HG02571 (cell line): ENCODE measurements around the gene ADH7.

Experiments used
- ATAC-seq: cut with Tn5 transposase; IDR thresholded peaks from one replicate; pipeline ENCODE4 v1.9.1; 2021; ENCODE audit warnings: mild to moderate bottlenecking, moderate library complexity; ENCODE audit not compliant: unreplicated experiment

Gene ADH7

DNA sequence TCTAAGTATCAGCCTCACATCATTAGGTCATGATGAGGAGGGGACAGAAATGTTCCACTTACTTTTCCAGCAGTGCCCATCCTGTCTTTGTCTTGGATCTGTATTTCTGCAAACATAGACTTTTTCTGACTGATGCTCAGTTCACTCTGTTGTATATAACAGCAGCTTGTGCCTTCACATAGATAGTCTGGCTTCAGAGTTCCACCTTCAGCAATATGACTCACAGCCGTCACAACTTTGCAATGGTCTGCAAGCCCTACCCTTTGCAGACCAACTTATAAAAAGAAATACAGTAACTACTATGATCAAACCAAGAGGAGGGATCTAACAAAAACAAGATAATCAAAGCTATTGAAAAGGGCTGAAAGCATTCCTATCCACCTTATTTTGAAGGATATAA is at the start of gene ADH7:
Gene ADH7, minus strand, starts transcription at position 189 of the 400 bp plus-strand sequence. Its CDS starts 109 bp downstream, at position 80.
- no peak for ATAC-seq

DNA sequence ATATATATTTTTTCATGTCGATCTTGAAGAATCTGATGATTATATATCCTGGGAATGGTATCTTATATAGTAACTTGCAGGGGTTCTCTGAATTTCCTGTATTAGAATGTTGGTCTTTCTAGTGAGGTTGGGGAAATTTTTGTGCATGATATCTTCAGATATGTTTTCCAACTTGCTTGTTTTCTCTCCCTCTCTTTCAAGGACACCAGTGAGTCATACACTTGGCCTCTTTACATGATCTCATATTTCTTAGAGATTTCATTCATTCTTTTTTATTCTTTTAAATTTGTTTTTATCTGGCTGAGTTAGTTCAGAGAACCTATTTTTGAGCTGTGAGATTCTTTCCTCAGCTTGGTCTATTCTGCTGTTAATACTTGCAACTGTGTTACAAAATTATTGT is 48.5 kb upstream of the ADH7 start:
- ATAC-seq, result no peak

DNA sequence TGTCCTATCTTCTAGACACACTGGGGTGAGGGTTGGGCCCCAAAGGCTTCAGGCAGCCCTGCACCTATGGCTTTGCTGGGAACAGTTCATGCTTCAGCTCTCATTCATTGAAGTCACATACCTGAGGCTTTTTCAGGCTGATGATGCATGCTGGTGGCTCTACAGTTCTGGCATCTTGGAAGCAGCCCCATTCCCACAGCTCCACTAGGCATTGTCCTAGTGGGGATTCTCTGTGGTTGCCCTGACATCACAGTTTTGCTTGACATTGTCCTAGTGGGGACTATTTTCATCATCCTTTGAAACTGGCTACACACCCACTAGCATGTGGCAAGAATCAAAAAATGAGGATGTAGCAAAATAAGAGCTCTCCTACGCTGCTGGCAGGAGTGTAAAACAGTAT is 38.0 kb upstream of the ADH7 start:
- no peak for ATAC-seq

DNA sequence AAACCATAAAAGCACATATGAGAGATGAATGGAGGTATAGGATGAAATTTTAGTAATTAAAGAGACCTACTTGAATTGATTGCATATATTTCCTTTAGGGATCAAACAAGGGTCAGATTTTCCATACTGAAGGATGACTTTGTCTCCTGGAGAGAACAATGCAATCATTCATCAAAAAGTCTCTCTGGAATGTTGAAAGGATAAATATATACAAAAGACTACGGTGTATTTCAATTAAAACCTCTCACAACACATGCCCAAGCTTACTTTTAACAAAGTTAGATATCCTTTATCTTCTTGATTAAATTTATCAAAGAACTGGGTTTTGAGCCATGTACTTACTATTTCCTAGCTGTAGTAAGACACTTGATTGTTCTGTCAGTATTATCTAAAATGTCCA is 36.8 kb upstream of the ADH7 start:
- no peak for ATAC-seq

DNA sequence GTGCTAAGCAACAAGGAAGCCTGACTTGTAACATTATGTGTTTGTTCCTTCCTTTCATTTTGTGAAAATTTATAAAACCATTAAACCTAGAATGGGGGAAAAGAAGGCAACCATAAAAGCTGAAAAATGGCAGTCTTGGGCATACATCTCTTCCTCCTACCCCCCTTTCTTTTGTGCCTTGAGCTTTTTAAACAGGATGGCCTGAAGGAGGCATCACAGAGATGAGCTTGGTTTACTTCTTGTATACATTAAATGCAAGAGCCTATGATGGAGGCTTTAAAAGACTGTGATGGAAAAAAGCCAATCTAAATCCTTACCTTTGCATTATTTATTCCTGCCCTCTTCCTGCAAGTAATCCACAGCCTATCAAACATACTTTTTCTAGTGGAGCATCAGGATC is 36.2 kb upstream of the ADH7 start:
- no peak for ATAC-seq

DNA sequence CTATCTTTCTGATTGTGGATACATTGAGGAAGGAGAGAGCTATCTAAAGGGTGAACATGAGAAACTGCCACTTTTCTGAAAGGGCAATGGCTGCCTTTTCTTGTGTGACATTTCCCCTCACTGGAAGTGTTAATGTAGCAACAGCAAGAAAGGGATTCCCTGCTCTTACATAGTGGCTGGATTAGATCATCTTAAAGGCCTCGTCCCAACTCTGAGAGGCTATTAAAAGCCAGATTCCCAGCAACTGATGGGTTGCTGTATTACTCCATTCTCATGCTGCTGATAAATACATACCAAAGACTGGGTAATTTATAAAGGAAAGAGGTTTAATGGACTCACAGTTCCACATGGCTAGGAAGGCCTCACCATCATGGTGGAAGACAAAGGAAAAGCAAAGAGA is 33.7 kb upstream of the ADH7 start:
- no peak for ATAC-seq

DNA sequence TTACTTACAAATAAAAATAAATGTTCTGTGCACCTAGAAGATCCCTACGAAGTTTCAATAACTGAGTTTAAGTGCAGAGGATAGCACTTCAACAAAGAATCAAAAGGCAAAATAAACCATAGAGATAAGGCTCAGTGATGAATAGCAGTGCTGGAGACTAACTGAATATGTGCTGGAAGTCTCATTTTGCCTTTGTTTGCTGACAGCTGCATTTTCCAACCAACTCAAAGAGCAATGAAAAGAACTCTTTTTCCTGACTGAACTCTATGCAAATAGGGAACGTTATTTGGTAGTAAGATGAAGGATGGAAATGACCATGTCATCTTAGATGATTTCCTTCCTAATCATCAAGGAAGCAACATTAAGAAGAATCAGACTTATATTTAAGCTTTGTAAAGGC is 32.7 kb upstream of the ADH7 start:
- ATAC-seq, result no peak

DNA sequence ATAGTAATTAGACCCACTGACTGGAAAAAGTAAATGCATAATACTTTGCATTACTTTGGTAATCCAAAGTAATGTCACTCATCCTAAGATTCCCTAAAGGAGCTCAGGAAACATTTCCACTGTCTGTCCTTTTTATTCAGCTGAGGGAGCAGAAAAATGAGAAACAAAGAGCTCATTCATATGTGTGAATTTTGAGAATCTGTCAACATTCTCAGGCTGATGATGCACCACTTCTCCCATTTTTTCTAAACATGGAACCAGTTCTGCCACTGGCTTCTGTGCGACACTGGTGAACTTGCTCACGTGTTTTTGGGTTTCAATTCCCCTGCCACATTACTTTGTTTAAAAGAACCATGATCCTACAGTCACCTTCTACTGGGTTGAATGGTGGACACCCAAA is 28.4 kb upstream of the ADH7 start:
- no peak for ATAC-seq

DNA sequence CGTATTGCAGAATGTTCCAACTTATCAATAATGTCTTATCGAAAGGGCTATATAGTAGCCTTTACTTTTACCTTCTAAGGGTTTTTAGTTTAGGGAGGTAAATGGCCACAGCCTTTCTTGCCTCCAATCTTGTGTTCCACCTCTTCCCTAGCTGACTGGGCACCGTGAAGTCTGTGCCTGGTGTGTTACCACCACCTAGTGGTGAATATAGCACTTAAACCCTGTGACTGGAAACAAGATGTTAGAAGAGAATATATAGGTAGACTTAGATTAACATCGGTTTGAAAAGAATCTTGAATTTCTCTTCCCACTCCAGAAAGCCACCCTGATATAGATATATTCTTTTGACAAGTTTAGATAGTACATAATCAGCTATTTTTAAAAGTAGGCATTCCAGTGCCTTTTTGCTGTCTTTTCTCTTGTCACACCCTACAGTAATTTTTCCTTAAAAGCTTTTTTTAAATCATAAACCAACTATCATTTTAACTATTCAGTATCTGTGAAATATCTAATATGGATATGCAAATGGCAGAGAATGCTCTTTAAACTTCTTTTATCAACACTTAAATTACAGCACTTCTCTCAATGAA is 27.8 kb upstream of the ADH7 start:
- ATAC-seq, result peak; percentile 96

DNA sequence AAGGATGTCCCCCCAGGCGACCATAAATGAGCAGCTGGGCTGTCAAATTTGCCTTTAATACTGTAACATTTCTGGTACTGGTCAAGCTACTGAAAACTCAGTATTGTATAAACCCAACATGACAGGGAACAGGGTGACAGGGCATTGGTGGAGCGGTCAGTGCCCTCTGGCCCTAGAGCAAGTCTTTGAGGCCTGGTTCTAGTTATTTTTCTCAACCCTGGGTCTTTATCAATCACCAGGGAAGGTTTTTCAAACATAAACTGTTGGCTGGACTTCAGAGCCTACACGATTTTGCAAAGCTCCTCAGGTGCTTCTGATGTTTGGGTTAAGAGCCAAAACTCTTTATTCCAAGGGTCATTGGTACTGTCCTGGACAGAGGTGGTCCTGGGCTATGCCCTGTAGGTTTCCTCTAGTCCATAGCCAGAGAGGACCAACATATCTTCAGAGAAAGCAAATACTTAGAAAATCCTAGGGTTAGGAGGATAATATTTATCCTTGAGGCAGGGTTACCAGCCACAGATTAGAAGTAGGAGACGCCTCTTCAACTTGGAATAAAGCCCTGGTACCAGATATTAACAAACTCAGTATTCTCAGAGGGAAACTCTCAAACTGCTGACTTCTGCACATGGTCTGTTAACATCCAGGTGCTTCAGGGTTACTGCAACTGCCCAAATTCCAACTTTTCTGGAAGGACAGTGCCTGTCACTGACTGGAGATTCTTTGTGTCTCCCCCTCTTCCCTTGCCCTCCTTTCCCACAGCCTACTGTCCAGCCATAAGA is 26.7 kb upstream of the ADH7 start:
- no peak for ATAC-seq

DNA sequence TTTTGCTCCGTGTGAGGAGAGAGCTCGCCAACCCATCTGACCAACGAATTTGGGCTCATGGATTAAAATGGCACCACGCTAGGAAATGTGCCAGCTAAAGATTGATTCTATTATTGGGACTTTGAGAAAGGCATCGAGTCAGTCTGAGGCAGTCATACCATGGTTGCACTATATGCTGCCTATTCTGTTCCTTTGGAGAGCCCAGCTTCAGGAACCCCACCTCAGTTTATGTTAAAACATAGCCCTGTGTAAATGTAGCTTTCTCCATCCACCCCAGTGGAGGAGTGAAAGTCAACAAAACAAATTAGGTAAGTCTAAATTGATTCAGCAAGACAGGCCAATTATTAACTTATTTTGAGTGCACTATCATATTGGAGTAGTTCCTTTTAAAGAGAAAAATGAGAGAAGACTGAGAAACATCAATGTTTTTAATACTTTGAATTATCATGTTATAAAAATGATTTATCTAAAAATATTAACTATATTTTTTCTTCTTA is 24.5 kb upstream of the ADH7 start:
- ATAC-seq, result no peak

DNA sequence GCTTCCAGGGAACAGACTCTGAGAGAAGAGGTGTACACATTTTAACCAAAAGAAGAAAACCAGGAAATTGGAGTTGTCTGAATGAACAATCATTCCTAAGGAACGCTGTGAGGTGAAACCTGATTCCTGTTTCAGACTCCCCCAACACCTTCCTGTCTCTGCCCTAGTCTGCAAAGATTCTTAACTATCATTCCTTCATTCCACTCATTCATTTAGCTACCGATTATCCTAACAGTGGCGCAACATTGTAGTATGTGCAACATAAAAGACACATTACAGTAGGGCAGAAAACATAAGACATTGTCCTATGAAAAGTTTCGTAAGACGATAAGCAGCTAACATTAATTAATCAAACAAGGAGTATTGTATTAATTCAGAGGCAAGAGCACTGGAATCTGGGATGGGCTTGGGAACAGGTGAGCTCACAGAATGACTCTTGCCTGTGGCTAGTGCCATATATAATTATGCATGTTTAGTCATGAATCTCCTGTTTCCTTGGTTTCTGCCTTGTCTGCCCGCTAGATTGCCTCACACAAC is 23.8 kb upstream of the ADH7 start:
- ATAC-seq, result no peak

DNA sequence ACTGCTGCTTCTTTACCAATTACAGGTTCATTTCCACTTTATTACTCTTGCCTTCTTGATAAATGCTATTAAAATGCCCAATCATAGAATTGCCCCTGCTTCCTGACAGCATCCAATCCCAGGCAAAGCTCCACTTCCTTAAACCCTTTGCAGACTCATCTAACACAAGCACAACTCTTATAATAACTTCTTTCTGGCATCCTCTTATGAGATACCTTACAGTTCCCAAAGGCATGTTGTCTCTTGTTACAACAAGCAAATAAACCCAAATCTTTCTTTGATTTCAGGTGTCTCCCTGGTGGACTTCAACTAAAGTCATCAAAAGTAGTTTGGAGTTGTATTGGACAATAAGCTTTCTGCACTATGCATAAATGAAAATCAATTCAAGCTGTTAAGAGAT is 22.5 kb upstream of the ADH7 start:
- no peak for ATAC-seq

DNA sequence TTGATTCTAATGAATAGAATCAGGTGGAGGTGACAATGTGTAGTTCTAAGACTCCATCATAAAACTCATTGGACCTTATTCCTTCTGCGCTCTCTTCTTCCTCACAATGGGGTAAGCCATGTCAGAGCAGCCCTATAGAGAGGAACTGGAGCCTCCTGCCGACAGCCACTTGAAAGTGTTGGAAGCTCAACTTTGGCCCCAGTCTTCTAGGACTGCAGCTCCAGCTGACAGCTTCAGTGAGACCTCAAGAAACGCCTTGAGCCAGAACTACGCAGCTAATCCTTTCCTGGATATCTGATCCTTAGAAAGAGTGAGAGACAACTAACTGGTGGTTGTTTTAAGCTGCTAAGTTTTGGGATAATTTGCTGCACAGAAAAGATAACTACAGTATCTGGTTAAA is 22.1 kb upstream of the ADH7 start:
- ATAC-seq, result no peak

DNA sequence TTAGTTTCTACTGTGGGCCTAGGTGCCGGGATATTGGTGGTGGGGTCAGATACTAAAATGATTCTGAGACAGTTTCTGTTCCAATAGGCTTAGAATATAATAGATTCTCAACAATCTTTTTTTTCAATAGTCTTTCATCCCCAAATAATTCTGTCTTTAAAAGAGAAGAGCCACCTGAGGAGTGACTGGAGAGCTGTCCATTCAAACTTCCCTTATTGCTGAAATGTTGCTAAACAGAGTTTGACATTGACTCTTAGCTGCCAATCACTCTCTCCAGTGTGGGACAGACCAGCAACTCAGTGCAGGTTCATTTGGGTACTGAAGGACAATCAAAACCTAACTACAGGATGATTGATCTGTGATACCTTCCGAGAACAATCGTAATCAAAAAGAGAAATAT is 12.4 kb upstream of the ADH7 start:
- peak; percentile 12 for ATAC-seq

DNA sequence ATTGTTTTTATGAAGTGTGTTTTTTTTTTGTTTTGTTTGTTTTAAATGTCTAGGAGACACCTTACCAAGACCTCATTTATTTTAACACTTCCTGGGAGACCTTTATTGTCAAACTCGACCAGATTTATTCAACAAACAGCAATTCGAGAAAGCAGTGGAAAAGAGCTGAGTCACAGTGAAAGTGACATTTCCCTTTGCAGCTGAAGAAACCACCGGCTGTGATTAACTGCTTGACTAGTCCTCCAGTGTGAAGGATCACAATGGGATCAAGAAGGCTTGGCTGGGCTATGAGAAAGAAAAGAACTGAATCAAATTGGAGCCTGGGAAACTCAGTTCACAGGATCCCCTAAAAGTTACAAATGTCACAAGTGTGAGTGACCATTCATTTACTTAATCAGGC is 11.9 kb upstream of the ADH7 start:
- peak; percentile 92 for ATAC-seq

DNA sequence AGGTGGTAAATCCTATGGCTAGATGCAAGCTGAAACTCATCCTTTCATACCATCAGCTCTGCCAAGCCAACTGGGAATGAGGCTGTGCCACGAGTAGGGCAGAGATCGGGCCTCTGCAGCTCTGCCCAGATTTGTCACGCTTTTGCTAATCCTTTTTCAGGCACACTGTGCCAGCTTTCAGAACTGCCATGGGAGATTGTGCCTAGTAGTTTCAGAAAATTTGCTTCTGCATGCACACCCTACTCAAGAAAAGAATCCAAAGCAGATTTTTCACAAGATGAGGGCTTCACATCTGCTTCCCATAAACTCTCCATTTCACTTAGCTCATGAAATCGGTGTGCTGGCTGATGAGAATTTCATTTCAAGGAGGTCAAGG is 3.3 kb upstream of the ADH7 start:
- no peak for ATAC-seq

DNA sequence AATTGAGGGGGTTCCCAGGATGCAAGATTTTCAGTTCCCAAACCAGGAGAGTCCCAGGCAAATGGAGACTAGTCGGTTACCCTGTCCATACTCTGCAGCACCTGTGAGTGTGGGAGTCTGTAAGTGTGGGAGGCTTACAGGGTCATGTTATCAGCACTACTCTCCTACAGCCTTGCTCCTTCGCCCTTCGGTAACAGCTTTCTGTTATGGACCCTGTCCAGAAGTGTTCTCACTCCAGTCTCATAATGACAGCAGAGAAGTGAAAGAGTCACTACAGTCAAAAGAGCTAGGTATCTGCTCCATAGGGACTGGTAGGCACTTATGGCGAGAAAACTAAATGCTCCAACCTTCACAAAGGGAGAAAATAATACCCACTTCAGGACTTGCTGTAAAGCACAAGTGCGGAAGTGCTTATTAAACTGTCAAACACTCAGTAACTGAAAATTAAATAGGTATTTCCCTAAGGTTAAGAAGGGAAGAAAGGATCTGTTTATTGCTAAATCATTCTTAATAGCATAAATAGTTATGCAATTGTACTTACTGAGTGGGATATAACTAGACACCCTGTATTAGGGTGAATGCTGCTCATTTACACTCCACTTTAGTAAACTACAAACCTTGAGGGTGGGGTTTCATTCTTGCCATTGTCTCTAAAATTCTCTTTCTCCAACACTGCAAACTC is 2.7 kb upstream of the ADH7 start:
- no peak for ATAC-seq

DNA sequence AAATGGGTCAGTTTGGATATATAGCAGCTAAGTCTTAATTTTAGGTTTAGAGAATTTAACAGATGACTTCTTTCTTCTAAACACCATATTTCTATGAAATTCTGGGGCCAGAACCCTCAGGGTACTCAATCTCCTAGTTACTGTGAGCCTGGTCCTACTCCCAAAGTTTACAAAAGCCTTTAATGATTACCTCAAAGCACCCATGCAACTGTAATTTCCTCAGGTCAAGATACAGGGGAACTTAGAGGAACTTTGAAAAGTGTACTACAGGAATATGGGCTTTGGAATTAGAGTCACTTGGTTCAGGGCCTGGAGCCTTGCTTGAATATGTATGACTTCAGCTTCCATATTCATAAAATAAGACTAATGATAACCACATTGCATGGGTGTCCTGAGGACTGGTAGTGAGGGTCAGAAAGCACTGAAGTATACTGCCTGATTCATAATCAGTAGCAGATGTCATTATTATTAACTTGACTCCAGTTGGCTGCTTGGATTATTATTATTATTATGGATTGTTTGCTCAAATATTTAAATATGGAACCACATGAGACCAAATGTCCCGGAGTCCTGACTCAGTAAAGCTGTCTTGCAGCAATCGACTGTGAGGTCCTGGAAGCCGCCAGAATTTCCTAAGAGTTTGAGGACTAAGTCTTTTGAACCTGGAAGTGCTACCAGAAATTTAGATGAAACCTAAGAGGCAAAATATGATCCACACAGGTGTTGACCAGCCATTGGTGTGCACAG is 2.0 kb upstream of the ADH7 start:
- no peak for ATAC-seq

DNA sequence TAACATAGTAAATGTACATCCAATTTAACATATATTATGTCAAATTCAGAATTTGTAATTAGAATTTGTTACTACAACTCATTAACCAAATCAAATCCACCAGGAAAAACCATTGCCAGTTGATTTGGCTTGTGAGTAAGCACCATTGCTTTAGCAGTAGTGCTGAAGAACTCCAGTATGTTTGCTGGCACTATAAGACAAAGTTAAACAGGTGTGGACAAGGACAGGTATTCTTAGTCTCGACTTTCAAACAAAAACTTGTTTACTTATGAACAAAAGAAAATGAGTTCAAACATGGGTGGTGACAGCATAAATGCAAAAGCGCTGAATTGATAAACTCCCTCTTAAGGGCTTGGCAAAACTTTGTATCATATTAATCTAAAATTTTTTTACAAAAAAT is 1.3 kb upstream of the ADH7 start:
- ATAC-seq, result no peak

DNA sequence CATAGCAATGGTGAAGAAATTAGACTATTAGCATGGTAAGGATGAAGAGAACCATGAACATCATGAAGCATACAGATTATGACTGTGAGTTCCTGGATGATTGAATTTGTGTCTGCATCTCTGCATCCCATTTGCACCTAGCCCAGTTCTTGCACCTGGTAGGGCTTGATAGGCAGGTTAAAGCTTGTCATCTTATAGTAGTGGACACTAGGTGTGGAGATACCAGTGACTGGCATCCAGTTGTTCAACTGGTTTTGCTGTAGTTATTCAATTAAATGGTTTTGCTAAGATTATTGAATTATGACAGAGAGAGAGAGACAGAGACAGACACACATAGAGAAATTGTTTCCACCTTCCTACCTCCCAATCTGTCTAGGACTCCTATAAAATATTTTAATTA is 5.0 kb downstream of the ADH7 start:
- no peak for ATAC-seq
